HG02943 (cell line): Measurements from ENCODE around the gene BMPR1A.

Source experiments
- ATAC-seq: cut with Tn5 transposase; IDR thresholded peaks from one replicate; pipeline ENCODE4 v1.9.1; 2021; ENCODE audit warnings: mild to moderate bottlenecking, low read depth, moderate library complexity; ENCODE audit not compliant: unreplicated experiment

BMPR1A gene

DNA sequence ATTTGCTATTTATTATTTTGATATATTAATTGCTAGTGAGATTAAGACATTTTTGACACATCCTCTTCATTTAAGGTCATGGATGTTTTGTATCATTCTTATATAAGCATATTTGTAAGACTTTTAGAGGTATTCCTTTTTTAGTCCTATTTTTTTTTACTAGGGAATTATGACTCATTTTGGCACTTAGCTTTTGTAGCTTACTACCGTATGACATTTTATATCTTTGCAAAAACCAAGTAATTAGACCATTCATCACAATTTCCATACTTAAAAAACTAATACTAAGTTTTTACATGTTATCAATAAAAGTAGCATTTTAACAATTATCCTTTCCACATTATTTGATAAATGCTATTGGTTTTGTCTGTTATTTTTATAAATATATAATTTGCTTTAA, 41.6 kb downstream of the BMPR1A start:
- ATAC-seq, result no peak

- ATAC-seq, result no peak
Observed at GRCh38 chr10:86798611-86799010, 42.2 kb downstream of the BMPR1A start.

DNA sequence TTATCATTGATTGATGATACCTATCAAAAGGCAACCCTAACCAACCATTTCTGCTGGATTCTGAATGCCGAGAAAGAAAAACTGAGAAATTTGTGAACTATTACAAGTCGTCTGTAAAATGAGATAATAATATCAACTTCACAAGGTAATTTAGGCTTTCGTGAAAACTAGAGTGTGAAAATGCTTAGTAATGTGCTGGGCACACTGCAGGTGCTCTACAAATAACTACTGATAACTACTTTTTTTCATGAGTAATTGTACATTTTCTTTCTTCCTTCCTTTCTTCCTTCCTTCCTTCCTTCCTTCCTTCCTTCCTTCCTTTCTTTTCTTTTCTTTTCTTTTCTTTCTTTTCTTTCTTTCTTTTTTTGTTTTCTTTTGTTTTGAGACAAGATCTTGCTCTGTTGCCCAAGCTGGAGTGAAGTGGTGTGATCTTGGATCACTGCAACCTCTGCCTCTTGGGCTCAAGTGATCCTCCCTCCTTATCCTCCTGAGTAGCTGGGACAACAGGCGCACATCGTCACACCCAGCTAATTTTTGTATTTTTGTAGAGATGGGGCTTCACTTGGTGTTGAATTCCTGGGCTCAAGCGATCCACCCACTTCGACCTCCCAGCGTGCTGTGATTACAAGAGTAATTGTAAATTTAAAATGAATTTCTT, 42.9 kb downstream of the BMPR1A start:
- no peak for ATAC-seq

GRCh38 chr10:86801995-86802394, 45.6 kb downstream of the BMPR1A start:
- ATAC-seq, result no peak

DNA sequence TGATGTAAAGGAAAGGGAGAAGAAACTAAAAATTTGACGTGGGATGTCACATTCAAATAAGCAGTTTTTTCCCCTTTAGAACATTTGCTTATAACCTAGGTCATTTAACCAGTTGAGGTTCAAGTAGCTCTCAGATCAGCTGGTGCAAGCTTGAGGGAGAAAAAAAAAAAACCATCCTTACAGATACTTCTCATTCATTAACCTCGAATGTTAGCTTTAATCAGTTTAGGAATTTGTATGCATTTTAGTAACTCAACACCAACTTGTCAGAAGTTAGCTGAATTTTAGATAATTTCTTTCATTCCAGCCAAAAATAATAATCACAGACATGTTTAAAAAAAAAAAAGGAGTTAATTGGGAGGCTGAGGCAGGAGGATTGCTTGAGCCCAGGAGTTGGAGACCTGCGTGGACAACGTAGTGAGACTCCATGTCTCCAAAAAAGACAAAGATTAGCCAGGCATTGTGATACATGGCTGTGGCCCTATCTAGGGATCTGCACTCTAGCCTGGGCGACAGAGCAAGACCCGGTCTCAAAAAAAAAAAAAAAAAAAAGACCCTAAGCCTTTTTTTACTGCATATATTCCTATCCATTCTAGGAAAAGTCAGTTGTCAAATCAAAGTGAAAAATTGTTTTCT, 46.2 kb downstream of the BMPR1A start:
- no peak for ATAC-seq

GRCh38 chr10:86803156-86803555, 46.7 kb downstream of the BMPR1A start:
- no peak for ATAC-seq

DNA sequence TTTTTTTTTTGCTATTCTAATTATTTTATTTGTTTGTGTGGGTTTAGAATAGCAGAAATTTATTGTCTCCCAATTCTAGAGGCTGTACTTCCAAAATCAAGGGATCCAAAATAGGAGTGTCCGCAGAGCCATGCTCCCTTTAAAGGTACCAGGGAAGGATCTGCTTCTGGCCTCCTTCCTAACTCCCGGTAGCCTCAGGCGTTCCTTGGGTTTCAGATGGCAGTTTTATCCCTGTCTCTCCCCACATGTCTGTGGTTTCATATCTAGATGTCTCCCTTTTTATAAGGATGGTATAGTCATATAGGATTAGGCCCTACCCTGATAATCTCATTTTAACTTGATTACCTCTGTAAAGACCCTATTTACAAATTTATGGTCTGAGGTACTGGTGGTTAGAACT, 48.4 kb downstream of the BMPR1A start:
- no peak for ATAC-seq

DNA sequence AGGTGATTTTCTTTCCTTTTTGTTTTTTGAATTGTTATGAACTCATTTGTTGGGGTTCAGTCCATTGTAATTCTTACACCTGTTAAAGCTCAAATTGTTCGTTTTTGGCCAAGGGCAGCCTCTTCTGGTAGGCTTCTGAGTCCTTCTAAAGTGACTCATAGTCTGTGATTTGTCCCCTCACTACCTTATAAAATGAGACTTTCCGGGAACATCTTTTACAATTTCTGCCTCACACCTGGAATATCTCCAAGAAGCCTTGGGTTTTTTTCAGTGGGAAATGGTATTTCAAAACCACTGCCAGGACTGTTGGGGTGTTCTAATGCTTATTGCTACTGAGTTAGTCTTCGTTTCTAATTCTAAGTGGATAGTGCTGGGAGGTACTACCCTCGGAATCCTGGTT, 56.7 kb downstream of the BMPR1A start:
- ATAC-seq, result no peak

- no peak for ATAC-seq
Observed at GRCh38 chr10:86813982-86814381, 57.6 kb downstream of the BMPR1A start.

- ATAC-seq, result no peak
Observed at GRCh38 chr10:86815035-86815617, 58.7 kb downstream of the BMPR1A start.

DNA sequence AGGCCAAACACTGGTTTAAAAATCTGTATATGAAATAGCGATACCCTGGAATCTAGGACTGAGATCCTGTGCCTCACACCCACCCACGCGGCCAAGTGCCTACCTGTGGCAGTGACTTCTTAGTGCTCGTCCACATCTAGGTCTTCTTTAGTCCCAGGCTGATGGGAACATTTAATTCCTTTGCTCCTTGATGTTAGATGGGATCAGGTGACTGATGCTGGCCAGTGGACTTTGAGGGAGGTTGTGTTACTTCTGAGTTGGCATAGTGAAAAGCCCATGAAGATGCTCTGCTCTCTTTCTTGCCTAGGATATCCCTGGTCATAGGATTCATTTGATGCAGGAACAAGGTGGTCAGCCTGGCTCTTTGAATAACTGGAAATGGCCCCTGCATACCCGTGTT, 59.2 kb downstream of the BMPR1A start:
- ATAC-seq, result no peak

GRCh38 chr10:86817246-86817645, 60.8 kb downstream of the BMPR1A start:
- no peak for ATAC-seq

GRCh38 chr10:86819567-86819966, 63.1 kb downstream of the BMPR1A start:
- no peak for ATAC-seq

- no peak for ATAC-seq
Observed at GRCh38 chr10:86820509-86820908, 64.1 kb downstream of the BMPR1A start.

- no peak for ATAC-seq
Observed at GRCh38 chr10:86821388-86821999, 65.1 kb downstream of the BMPR1A start.

DNA sequence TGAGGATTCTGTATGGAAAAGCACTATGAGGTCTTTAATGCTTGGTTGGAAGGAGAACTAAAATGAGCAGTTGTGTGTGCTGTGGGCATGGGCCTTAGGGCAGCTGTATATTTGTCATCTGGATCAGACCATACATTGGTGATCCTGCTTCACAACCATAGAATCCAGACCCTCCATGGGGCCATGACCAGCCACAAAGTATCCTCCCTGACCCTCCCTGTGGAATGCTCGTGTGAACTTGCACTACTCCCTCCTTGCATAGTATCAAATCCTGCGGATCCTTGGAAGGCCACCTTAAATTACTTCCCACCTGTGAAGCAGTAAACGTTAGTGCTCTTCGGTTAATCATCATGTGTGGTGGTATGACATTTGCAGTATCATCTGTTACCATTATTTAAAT, 67.1 kb downstream of the BMPR1A start:
- no peak for ATAC-seq

DNA sequence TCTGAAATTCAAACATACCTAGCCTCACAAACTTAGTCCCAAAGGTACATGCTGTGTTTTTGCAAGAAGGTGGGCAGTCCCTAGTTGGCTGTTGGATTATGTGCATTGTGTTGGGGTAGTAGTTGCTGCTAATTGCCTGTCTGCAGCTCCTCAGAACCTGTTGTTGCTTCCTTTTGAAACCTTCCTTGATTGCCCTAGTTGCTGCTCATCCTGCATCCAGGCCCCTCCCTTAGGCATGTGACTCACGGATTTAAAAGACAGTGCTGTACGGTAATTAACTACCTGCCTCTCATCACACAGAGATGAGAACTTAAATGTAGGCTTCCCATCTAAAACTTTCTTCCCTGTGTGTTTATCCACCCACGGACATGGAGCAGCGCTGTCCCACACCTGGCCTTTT, 67.7 kb downstream of the BMPR1A start:
- no peak for ATAC-seq

- ATAC-seq, result no peak
Observed at GRCh38 chr10:86825366-86825765, 68.9 kb downstream of the BMPR1A start.

GRCh38 chr10:86827639-86828038, 71.2 kb downstream of the BMPR1A start:
- ATAC-seq, result no peak

GRCh38 chr10:86828145-86828544, 71.7 kb downstream of the BMPR1A start:
- no peak for ATAC-seq

GRCh38 chr10:86829472-86829871, 73.1 kb downstream of the BMPR1A start:
- no peak for ATAC-seq
